GM21786 (cell line): ENCODE data around the gene MCM5.
"Not testable (repeated sequence)": the region's sequence is repeated elsewhere in the genome, so short reads cannot be mapped to it uniquely, and the experiment has no call there.

ENCODE experiments used
- ATAC-seq: cut with Tn5 transposase; IDR thresholded peaks from one replicate; pipeline ENCODE4 v1.9.1; 2021; ENCODE audit not compliant: unreplicated experiment

MCM5 gene

DNA sequence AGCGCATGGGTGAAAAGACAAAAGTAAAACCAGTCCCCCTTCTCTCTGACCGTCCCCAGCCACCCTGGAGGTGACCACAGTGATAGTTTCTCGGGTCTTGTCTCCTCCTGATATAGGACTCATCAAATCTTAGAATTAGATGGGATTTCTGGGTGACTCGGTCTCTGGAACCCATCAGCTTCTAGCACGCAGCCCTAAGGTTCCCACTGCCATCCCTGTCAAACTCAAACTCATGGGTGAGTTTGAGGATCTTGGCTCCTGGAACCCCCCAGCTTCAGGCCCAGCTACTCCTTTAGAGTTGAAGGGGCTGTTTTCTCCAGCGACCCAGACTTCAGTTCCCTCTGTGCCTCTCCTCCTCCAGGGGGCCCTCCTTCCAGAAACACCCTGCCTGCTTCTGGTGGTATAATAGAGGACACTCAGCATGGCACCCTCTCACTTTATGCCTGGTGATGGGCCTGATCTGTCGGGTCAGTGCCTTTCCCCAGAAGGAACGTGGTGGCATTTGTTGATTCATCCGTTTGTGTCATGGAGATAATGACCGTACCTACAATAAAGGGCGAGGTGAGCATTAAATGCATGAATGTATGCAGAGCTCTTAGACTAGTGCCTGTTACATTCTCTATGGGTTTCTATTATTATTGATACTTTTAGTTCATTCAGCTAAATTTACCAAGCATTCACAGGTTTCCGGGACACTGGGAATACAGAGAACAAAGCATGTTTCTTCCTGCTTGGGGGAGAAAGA, 31.7 kb downstream of the MCM5 start:
- no peak for ATAC-seq

GRCh38 chr22:35432228-35432905, 32.4 kb downstream of the MCM5 start:
- no peak for ATAC-seq

GRCh38 chr22:35434061-35434710, 34.2 kb downstream of the MCM5 start:
- no peak for ATAC-seq

- ATAC-seq: no peak
Measured at GRCh38 chr22:35435201-35435740, 35.3 kb downstream of the MCM5 start.

GRCh38 chr22:35436421-35436820, 36.5 kb downstream of the MCM5 start:
- ATAC-seq: no peak

DNA sequence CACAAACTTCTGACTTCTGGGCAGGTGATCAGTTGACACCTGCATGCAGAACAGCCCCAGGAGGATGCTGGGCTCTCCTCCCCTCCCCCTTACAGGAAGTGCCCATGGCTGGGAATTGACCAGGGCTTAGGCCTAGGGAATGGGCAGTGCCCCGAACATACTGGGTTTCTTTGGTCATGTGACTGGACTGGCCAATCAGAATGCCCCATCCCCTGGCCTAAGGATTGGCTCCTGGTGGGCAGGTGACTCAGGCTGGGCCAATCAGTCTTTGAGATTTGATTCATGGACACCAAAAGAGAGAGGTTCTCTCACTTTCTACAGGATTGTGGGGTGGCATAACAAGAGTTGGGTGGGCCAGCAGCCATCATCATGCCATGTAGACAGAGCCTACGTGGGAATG, 37.1 kb downstream of the MCM5 start:
- ATAC-seq: no peak

DNA sequence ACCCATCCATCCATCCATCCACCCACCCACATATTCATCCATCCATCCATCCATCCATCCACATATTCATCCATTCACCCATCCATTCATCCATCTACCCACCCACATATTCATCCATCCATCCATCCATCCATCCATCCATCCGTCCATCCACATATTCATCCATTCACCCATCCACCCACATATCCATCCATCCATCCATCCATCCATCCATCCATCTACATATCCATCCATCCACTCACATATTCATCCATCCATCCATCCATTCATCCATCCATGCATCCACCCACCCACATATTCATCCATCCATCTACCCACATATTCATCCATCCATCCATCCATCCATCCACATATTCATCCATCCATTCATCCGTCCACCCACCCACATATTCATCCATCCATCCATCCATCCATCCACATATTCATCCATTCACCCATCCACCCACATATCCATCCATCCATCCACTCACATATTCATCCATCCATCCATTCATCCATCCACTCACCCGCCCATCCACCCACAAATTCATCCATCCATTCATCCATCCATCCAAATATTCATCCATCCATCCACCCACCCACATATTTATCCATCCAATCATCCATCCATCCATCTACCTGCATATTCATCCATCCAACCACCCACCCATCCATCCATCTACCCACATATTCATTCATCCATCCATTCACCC, 38.9 kb downstream of the MCM5 start:
- not testable (repeated sequence) for ATAC-seq

DNA sequence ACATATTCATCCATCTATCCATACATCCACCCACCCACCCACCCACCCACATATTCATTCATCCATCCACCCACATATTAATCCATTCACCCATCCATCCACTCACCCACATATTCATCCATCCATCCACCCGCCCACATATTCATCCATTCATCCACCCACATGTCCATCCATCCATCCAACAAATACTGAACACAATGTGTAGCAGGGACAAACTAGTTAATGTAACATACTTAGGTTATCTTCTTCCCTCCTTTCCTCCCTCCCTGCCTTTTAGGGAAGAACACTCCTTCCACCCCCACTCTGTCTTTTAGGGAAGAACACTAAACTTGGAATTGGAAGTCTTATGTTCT, 39.4 kb downstream of the MCM5 start:
- ATAC-seq: no peak

- no peak for ATAC-seq
Measured at GRCh38 chr22:35440129-35440528, 40.2 kb downstream of the MCM5 start.

DNA sequence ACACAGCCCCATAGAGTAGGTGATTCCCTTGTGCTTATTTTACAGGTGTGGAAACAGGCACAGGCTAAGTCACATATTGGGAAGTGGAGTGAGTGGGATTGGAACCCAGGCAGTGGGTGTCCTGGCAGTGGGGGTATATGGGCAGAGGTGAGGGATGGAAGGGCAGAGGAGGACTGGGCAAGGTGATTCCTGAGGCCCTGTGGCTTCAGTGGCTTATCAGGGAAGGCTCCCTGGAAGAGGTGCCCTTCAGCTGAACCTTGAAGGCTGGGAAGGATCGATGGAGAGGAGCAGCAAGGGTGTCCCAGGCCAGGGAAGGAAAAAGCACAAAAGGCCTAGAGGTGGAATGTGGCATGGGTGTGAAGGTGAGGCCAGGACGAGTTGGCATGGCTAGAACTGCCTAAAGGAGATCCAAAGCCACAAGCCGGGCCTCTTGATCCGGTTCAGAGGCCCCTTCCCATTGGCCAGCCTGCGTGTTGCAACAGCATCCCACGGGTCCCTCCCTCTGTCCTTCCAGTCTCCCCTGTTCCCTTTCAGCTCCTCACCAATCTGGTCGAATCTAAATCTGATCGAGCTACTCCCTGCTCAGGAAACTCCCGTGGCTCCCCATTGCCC, 41.7 kb downstream of the MCM5 start:
- ATAC-seq: no peak

DNA sequence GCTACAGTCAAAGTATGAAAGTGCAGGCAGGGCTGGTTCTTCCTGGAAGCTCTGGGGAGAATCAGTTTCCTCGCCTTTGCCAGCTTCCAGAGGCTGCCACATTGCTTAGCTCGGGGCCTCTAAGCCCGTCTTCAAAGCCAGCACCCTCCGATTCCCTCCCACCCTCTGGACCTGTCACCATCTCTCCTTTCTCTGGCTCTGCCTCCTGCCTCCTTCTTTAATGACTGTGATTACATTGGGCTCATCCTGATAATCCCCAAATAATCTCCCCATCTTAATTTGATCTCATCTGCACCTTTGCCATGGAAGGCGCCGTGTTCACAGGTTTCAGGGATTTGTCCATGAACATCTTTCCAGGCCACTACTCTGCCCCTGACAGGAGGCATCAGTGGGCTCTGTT, 42.5 kb downstream of the MCM5 start:
- ATAC-seq: no peak

DNA sequence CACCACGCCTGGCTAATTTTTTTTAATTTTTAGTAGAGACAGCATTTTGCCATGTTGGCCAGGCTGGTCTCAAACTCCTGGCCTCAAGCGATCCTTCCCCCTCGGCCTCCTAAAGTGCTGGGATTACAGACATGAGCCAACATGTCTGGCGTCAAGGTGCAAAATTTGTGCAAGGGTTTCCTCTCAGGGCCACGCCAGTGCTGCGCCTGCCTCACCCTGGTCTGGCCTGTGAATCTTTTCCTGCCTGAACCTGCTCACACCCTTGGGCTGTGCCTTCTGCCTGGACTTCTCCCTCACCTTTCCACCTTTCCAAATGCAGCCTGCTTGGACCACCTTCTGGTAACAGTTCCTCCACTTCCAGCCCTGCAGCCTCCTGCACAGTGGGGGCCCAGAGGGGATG, 43.4 kb downstream of the MCM5 start:
- no peak for ATAC-seq

GRCh38 chr22:35443790-35444684, 44.1 kb downstream of the MCM5 start:
- ATAC-seq: no peak

GRCh38 chr22:35444685-35445399, 44.9 kb downstream of the MCM5 start:
- ATAC-seq: no peak

GRCh38 chr22:35445933-35446332, 46.0 kb downstream of the MCM5 start:
- no peak for ATAC-seq

DNA sequence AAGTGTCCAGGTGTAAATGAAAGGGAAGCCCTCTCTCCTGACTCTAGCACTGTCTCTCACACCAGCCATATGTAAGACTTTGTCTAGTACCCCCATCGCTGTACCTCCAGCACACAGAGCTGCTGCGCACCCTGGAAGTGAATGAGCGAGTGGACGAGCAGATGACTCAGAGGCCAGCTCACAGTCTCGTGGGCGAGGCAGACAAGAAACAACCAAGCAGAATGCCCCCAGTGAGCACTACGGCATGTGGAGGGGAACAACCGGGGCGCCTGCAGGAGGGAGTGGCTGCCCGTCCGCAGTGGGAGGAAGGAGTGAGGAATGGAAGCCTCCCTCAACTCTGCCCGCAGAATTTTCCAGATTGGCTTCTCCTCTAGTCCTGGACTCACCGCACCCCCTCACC, 46.4 kb downstream of the MCM5 start:
- ATAC-seq: no peak

DNA sequence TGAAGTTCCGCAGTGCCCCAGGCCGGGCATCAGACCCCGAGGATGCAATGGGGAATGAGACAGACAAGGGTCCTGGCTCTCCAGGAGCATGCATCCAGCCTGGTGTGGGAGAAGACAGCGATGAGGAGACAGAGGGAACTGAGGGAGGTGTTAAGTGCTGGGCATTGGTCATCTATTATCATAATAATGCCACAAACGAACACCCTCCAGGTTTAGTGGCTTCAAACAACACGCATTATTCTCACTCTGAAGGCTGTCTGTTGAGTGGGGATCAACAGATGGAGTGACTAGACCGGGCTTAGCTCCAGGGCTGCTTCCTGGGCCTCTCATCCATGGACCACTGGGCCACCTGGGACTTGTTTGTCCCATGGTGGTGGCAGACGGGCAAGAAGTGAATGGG, 48.6 kb downstream of the MCM5 start:
- no peak for ATAC-seq

- ATAC-seq: no peak
Measured at GRCh38 chr22:35449829-35450689, 50.1 kb downstream of the MCM5 start.
